Cardiac fibroblast (primary cell): ENCODE results near the gene HBA1.
"Not testable (repeated sequence)": the region's sequence is repeated elsewhere in the genome, so short reads cannot be mapped to it uniquely, and the experiment has no call there.

ENCODE experiments used
- DNase-seq, 2 donors: peaks; one replicate each; pipeline versions ENCODE4 v3.0.0 to v3.0.0-alpha.2; 2010; ENCODE audit warnings: low read depth in 2 of 2
- H3K4me3 ChIP-seq, 2 donors: replicated peaks in 1 of 2; 1 replicate in 1 of 2; 2 replicates in 1 of 2; pipeline ENCODE4 v1.5.1; 2011; ENCODE audit warnings: low read depth in 2 of 2, low read length in 2 of 2, mild to moderate bottlenecking in 2 of 2, moderate library complexity in 1 of 2
- CTCF ChIP-seq: IDR thresholded peaks from one replicate; pipeline ENCODE4 v1.5.1; 2011; ENCODE audit warnings: low read depth, mild to moderate bottlenecking, low read length, inconsistent platforms

HBA1 gene

GRCh38 chr16:200388-200787, 23.9 kb downstream of the HBA1 start:
- peak; percentile 41 to 78 for DNase-seq
- H3K4me3 ChIP-seq, result no peak overlapping the region
- no peak for TF ChIP-seq CTCF

GRCh38 chr16:203246-203645, 26.8 kb downstream of the HBA1 start:
- DNase-seq, result no peak
- no peak overlapping the region for H3K4me3 ChIP-seq
- TF ChIP-seq CTCF, result no peak

GRCh38 chr16:204046-204445, 27.6 kb downstream of the HBA1 start:
- not testable (repeated sequence) for H3K4me3 ChIP-seq, DNase-seq

GRCh38 chr16:209359-209758, 32.9 kb downstream of the HBA1 start:
- not testable (repeated sequence) for H3K4me3 ChIP-seq, DNase-seq

- not testable (repeated sequence) for DNase-seq, H3K4me3 ChIP-seq
Observed at GRCh38 chr16:211631-212180, 35.2 kb downstream of the HBA1 start.

GRCh38 chr16:212999-213398, 36.5 kb downstream of the HBA1 start:
- DNase-seq, result no peak
- H3K4me3 ChIP-seq, result no peak overlapping the region
- TF ChIP-seq CTCF, result no peak

GRCh38 chr16:220021-220420, 43.5 kb downstream of the HBA1 start:
- no peak for DNase-seq
- TF ChIP-seq CTCF, result no peak
- no peak overlapping the region for H3K4me3 ChIP-seq
